ENCODE data around the gene PSMG2. TPM values are rescaled to one million over a fixed set of nuclear protein-coding genes. Genes with fewer than 3 reads are reported as not detected.

The PSMG2 gene
- total RNA-seq, 1 donor from 2014 or later, result 64.2 TPM

DNA sequence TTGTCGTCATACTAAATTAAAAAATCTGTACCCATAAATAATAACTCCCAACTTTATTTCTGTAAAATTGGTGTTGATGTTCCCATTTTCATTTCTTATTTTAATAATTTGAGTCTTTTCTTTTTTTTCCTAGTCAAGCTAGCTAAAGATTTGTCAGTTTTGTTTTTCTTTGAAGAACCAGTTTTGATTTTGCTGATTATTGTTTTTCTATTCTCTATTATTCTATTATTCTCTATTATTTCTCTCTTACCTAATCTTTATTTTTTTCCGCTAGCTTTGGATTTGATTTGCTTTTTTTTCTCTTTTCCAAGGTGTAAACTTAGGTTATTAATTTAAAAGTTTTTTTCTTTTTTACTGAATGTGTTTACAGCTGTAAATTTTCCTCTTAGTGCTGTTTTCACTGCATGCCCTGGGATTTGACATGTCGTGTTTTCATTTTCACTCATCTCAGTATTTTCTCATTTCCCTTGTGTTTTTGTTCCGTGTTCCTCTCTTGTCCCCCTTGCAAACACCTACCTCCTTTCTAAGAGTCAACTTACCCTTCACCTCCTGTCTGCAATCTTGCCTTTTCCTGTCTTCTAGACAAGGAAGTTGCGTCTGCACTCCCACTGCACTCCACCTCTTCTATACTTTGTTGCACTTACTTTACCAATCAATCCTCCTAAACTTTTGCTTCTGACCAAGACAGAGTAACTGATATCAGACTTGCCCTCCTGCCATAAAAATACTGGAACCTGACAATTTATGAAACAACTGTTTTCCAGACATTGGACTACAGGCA is 18.8 kb downstream of the PSMG2 start:
- H3K4me1 ChIP-seq (ENCODE audit: control insufficient read depth in 3 of 3, insufficient read depth in 3 of 3, low read length in 3 of 3), result no peaks in the 10 kb centered on the region
- no peak overlapping the region for H3K4me3 ChIP-seq (ENCODE audit: low read length in 3 of 3)
- H3K27me3 ChIP-seq (ENCODE audit: control insufficient read depth in 3 of 3, insufficient read depth in 3 of 3, low read length in 3 of 3), result no peaks in the 10 kb centered on the region
- no peak overlapping the region for H3K9ac ChIP-seq (ENCODE audit: low read depth in 1 of 3, low read length in 3 of 3)
- no peaks in the 10 kb centered on the region for H3K9me3 ChIP-seq (ENCODE audit: control insufficient read depth in 3 of 3, low read length in 3 of 3)
- no peak overlapping the region for H3K27ac ChIP-seq (ENCODE audit: low read depth, low read length)
- peaks cover 16 to 60% (median 53%) of the 10 kb centered on the region in 3 donors for H3K36me3 ChIP-seq (ENCODE audit: control insufficient read depth in 3 of 3, insufficient read depth in 3 of 3, low read length in 3 of 3)

DNA sequence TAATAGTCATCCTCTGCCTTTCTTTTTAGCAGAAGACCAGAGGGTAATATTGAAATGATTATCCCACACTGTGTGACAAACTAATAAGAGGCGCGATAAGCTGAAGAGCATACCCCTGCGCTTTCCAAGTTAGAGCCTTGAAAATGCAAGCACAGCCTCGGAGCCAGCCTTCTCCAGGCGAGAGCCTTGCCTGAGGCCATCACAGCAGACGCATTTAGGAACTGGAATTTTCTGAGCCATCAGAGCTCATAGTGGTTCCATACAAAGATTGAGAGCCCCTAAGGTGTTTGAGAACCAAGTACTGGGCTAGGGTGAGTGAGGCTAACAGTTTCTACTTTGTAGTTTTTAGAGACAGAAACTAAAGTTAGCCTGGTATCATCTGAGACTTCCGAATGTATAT is 19.9 kb downstream of the PSMG2 start:
- no peaks in the 10 kb centered on the region for H3K9me3 ChIP-seq (ENCODE audit: control insufficient read depth in 3 of 3, low read length in 3 of 3)
- H3K36me3 ChIP-seq (ENCODE audit: control insufficient read depth in 3 of 3, insufficient read depth in 3 of 3, low read length in 3 of 3), result peaks cover 14 to 58% (median 51%) of the 10 kb centered on the region in 3 donors
- H3K27ac ChIP-seq (ENCODE audit: low read depth, low read length), result no peak overlapping the region
- no peak overlapping the region for H3K4me3 ChIP-seq (ENCODE audit: low read length in 3 of 3)
- no peaks in the 10 kb centered on the region for H3K4me1 ChIP-seq (ENCODE audit: control insufficient read depth in 3 of 3, insufficient read depth in 3 of 3, low read length in 3 of 3)
- H3K9ac ChIP-seq (ENCODE audit: low read depth in 1 of 3, low read length in 3 of 3), result no peak overlapping the region
- H3K27me3 ChIP-seq (ENCODE audit: control insufficient read depth in 3 of 3, insufficient read depth in 3 of 3, low read length in 3 of 3), result no peaks in the 10 kb centered on the region

DNA sequence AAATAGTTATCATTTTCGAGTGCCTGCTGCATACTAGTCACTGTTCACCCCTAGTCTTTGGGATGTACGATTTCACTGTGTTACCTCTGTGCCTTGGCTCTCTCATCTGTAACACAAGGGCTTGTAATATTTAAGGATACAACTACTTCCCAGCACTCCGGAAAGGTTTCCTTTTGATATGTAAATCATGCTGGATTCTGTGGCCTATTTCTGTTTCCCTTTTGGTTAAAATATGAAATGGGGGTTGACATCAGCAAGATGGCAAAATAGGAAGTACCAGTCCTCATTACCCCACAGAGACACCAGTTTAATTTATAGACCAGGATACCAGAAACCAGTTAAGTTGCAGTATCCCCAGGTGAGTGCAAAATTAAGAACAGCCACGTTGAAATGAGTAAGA is 23.5 kb downstream of the PSMG2 start:
- Histone ChIP-seq H3K36me3 (ENCODE audit: control insufficient read depth in 3 of 3, insufficient read depth in 3 of 3, low read length in 3 of 3) (peaks cover 13 to 42% (median 38%) of the 10 kb centered on the region in 3 donors), H3K27me3 (ENCODE audit: control insufficient read depth in 3 of 3, insufficient read depth in 3 of 3, low read length in 3 of 3) (no peaks in the 10 kb centered on the region), H3K9me3 (ENCODE audit: control insufficient read depth in 3 of 3, low read length in 3 of 3) (no peaks in the 10 kb centered on the region), H3K27ac (ENCODE audit: low read depth, low read length) (no peak overlapping the region), H3K9ac (ENCODE audit: low read depth in 1 of 3, low read length in 3 of 3) (no peak overlapping the region), H3K4me3 (ENCODE audit: low read length in 3 of 3) (no peak overlapping the region), H3K4me1 (ENCODE audit: control insufficient read depth in 3 of 3, insufficient read depth in 3 of 3, low read length in 3 of 3) (no peaks in the 10 kb centered on the region)

DNA sequence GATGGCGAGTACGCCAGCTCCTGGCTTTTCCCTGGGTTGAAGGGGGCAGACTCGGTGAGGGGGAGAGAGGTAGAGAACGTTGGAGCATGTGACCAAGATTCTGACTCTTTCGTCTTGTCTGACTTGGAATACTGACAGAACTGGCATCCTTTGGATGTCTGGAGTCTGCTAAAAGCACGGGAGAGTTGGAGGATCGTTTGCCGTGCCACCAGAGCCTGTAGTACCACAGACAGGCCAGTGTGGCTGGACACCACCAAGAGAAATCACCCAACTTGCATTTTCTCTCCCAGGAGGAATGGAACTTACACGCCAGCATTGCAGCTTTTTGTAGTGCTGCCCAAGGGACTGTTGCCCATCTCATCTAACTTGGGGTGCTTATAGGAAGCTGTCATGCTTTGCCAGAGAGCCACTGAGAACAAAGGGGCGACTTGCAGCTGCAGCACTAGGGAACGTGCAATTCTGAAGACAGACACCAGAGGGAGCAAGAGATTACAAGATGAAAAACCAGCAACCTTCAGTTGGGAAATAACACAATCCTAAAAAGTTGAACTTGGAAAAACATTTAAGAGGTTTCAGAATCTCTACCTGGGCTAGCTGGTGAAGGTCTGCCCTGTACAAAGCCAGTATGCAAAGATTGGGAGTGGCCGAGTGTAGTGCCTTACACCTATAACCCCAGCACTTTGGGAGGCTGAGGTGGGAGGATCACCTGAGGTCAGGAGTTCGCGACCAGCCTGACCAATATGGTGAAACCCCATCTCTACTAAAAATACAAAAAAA is 24.1 kb downstream of the PSMG2 start:
- Histone ChIP-seq H3K27ac (ENCODE audit: low read depth, low read length) (no peak overlapping the region), H3K36me3 (ENCODE audit: control insufficient read depth in 3 of 3, insufficient read depth in 3 of 3, low read length in 3 of 3) (peaks cover 13 to 38% (median 34%) of the 10 kb centered on the region in 3 donors), H3K9ac (ENCODE audit: low read depth in 1 of 3, low read length in 3 of 3) (no peak overlapping the region), H3K4me3 (ENCODE audit: low read length in 3 of 3) (no peak overlapping the region), H3K9me3 (ENCODE audit: control insufficient read depth in 3 of 3, low read length in 3 of 3) (no peaks in the 10 kb centered on the region), H3K27me3 (ENCODE audit: control insufficient read depth in 3 of 3, insufficient read depth in 3 of 3, low read length in 3 of 3) (no peaks in the 10 kb centered on the region), H3K4me1 (ENCODE audit: control insufficient read depth in 3 of 3, insufficient read depth in 3 of 3, low read length in 3 of 3) (no peaks in the 10 kb centered on the region)

DNA sequence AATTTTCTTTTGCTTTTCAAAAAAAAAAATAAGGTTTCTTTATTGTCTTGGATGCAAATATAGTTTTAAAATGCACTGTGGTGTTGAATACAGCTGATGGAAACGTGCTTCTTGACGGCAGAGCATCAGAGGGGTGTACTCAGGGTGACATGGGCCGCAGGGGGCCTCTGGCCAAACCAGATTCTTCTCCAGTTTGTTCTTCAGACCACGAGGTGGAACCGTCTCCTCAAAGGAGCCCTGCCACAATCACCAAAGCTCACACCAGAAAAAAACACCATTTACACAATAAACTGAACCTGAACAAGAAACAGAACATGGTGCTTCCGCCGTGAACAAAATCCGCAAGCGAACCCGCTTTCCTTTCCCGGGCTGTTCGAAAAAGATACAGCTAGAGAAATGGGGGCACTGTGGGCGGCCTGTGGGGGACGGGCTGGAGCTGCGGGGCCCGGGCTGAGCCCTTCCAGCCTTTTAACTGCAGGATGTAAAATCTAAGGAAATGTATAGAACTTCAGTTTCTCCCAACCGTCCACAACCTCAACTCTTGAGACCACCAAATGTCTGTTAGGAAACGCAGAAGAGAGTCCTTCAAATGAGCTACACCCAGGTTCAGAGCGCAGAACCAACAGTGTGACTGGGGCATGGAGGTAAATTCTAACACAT is 34.5 kb downstream of the PSMG2 start:
- H3K36me3 ChIP-seq (ENCODE audit: control insufficient read depth in 3 of 3, insufficient read depth in 3 of 3, low read length in 3 of 3), result no peaks in the 10 kb centered on the region
- no peak overlapping the region for H3K4me3 ChIP-seq (ENCODE audit: low read length in 3 of 3)
- no peaks in the 10 kb centered on the region for H3K27me3 ChIP-seq (ENCODE audit: control insufficient read depth in 3 of 3, insufficient read depth in 3 of 3, low read length in 3 of 3)
- no peaks in the 10 kb centered on the region for H3K9me3 ChIP-seq (ENCODE audit: control insufficient read depth in 3 of 3, low read length in 3 of 3)
- no peak overlapping the region for H3K9ac ChIP-seq (ENCODE audit: low read depth in 1 of 3, low read length in 3 of 3)
- no peaks in the 10 kb centered on the region for H3K4me1 ChIP-seq (ENCODE audit: control insufficient read depth in 3 of 3, insufficient read depth in 3 of 3, low read length in 3 of 3)
- H3K27ac ChIP-seq (ENCODE audit: low read depth, low read length), result no peak overlapping the region

GRCh38 chr18:12741351-12741750 is 38.5 kb downstream of the PSMG2 start:
- Histone ChIP-seq H3K9me3 (ENCODE audit: control insufficient read depth in 3 of 3, low read length in 3 of 3) (no peaks in the 10 kb centered on the region), H3K27me3 (ENCODE audit: control insufficient read depth in 3 of 3, insufficient read depth in 3 of 3, low read length in 3 of 3) (no peaks in the 10 kb centered on the region), H3K4me1 (ENCODE audit: control insufficient read depth in 3 of 3, insufficient read depth in 3 of 3, low read length in 3 of 3) (no peaks in the 10 kb centered on the region), H3K27ac (ENCODE audit: low read depth, low read length) (no peak overlapping the region), H3K4me3 (ENCODE audit: low read length in 3 of 3) (no peak overlapping the region), H3K9ac (ENCODE audit: low read depth in 1 of 3, low read length in 3 of 3) (no peak overlapping the region), H3K36me3 (ENCODE audit: control insufficient read depth in 3 of 3, insufficient read depth in 3 of 3, low read length in 3 of 3) (no peaks in the 10 kb centered on the region)

DNA sequence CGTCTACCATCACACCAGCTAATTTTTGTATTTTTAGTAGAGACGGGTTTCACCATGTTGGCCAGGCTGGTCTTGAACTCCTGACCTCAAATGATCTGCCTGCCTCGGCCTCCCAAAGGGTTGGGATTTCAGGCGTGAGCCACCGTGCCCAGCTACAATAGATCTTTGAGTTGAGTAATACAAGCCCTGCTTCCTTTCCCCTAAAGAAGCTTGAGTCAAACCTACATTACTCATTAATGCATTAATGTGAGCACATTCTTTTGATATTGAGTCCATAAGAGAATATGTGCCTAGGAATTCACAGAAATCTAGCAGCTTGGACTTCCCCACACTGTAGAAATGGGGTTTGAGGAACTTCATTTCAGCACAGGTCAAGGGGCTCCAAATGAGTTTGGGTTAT is 39.6 kb downstream of the PSMG2 start:
- Histone ChIP-seq H3K27me3 (ENCODE audit: control insufficient read depth in 3 of 3, insufficient read depth in 3 of 3, low read length in 3 of 3) (no peaks in the 10 kb centered on the region), H3K4me3 (ENCODE audit: low read length in 3 of 3) (no peak overlapping the region), H3K9ac (ENCODE audit: low read depth in 1 of 3, low read length in 3 of 3) (no peak overlapping the region), H3K9me3 (ENCODE audit: control insufficient read depth in 3 of 3, low read length in 3 of 3) (no peaks in the 10 kb centered on the region), H3K36me3 (ENCODE audit: control insufficient read depth in 3 of 3, insufficient read depth in 3 of 3, low read length in 3 of 3) (no peaks in the 10 kb centered on the region), H3K27ac (ENCODE audit: low read depth, low read length) (no peak overlapping the region), H3K4me1 (ENCODE audit: control insufficient read depth in 3 of 3, insufficient read depth in 3 of 3, low read length in 3 of 3) (no peaks in the 10 kb centered on the region)

GRCh38 chr18:12744103-12744502 is 41.3 kb downstream of the PSMG2 start:
- H3K4me3 ChIP-seq (ENCODE audit: low read length in 3 of 3), result no peak overlapping the region
- no peaks in the 10 kb centered on the region for H3K9me3 ChIP-seq (ENCODE audit: control insufficient read depth in 3 of 3, low read length in 3 of 3)
- no peaks in the 10 kb centered on the region for H3K36me3 ChIP-seq (ENCODE audit: control insufficient read depth in 3 of 3, insufficient read depth in 3 of 3, low read length in 3 of 3)
- no peaks in the 10 kb centered on the region for H3K27me3 ChIP-seq (ENCODE audit: control insufficient read depth in 3 of 3, insufficient read depth in 3 of 3, low read length in 3 of 3)
- no peak overlapping the region for H3K9ac ChIP-seq (ENCODE audit: low read depth in 1 of 3, low read length in 3 of 3)
- H3K27ac ChIP-seq (ENCODE audit: low read depth, low read length), result no peak overlapping the region
- H3K4me1 ChIP-seq (ENCODE audit: control insufficient read depth in 3 of 3, insufficient read depth in 3 of 3, low read length in 3 of 3), result no peaks in the 10 kb centered on the region

DNA sequence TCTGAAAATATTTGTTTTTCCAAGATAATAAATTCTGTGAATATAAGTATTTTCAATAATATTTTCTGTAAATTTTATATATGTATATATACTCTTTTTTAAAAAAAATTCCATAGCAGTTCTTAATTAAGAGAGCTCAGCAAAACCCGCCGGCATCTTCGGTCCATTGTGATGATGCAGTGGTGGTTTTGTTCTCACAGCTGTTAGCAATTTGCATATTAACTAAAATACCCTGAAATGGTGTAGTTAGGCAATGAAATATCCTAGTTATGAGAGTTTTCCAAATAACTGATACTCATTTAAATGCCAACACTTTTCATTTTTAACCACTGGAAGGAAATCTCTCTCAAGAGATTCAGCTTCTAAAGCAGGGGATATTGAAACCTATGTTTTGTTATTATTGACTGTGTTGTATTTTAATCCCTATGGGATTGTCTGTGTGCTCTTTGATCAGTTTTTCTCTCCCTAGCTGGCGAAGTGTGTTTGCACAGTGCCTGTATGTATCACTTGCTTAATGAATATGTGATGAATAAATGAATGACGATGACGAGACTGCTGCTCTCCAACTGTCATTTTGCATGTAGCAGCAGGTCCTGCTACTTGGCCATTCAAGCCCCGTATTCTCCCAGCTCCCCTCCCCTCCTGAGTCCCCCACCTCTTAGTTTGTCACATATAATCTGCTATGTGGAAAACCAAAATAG is 42.4 kb downstream of the PSMG2 start:
- no peak overlapping the region for H3K4me3 ChIP-seq (ENCODE audit: low read length in 3 of 3)
- no peaks in the 10 kb centered on the region for H3K36me3 ChIP-seq (ENCODE audit: control insufficient read depth in 3 of 3, insufficient read depth in 3 of 3, low read length in 3 of 3)
- no peaks in the 10 kb centered on the region for H3K9me3 ChIP-seq (ENCODE audit: control insufficient read depth in 3 of 3, low read length in 3 of 3)
- no peaks in the 10 kb centered on the region for H3K4me1 ChIP-seq (ENCODE audit: control insufficient read depth in 3 of 3, insufficient read depth in 3 of 3, low read length in 3 of 3)
- H3K27ac ChIP-seq (ENCODE audit: low read depth, low read length), result no peak overlapping the region
- H3K9ac ChIP-seq (ENCODE audit: low read depth in 1 of 3, low read length in 3 of 3), result no peak overlapping the region
- no peaks in the 10 kb centered on the region for H3K27me3 ChIP-seq (ENCODE audit: control insufficient read depth in 3 of 3, insufficient read depth in 3 of 3, low read length in 3 of 3)

Measured in skeletal muscle tissue (tissue), 4 donors.